ENCODE data around the gene CTNNBIP1. TPM values are rescaled to one million over a fixed set of nuclear protein-coding genes. Genes with fewer than 3 reads are reported as not detected.

The CTNNBIP1 gene
- total RNA-seq, 2 donors from 2014 or later, result 16.3 to 21.6 TPM

- H3K27ac Mint-ChIP-seq, result peak overlapping the region; percentile 22
- H3K36me3 Mint-ChIP-seq (ENCODE audit: insufficient read depth in 2 of 2), result no peaks in the 10 kb centered on the region
- no peaks in the 10 kb centered on the region for H3K9me3 Mint-ChIP-seq
- no peaks in the 10 kb centered on the region for H3K27me3 Mint-ChIP-seq (ENCODE audit: low read depth)
- ATAC-seq (replicated peaks in 1 of 2) (peak; percentile 70 to 76), DNase-seq (peak; percentile 24 to 26)
- H3K4me1 Mint-ChIP-seq (ENCODE audit: low read depth), result peaks cover 19% of the 10 kb centered on the region
- H3K4me3 Mint-ChIP-seq, result peak overlapping the region; percentile 4 to 5
Observed at GRCh38 chr1:9882296-9882944, 27.6 kb downstream of the CTNNBIP1 start.

GRCh38 chr1:9881838-9882249 is 28.2 kb downstream of the CTNNBIP1 start:
- peaks cover 19% of the 10 kb centered on the region for H3K4me1 Mint-ChIP-seq (ENCODE audit: low read depth)
- peak overlapping the region in 1 of 2 donors; percentile 5 for H3K4me3 Mint-ChIP-seq
- H3K27me3 Mint-ChIP-seq (ENCODE audit: low read depth), result no peaks in the 10 kb centered on the region
- H3K36me3 Mint-ChIP-seq (ENCODE audit: insufficient read depth in 2 of 2), result no peaks in the 10 kb centered on the region
- DNase-seq (no peak), ATAC-seq (replicated peaks in 1 of 2) (peak; percentile 25 to 36)
- peak overlapping the region; percentile 64 for H3K27ac Mint-ChIP-seq
- no peaks in the 10 kb centered on the region for H3K9me3 Mint-ChIP-seq

GRCh38 chr1:9878404-9878803 is 31.7 kb downstream of the CTNNBIP1 start:
- Mint-ChIP-seq H3K4me3 (no peak overlapping the region), H3K9me3 (no peaks in the 10 kb centered on the region), H3K27ac (no peak overlapping the region), H3K36me3 (ENCODE audit: insufficient read depth in 2 of 2) (no peaks in the 10 kb centered on the region), H3K4me1 (ENCODE audit: low read depth) (peaks cover 26% of the 10 kb centered on the region), H3K27me3 (ENCODE audit: low read depth) (no peaks in the 10 kb centered on the region)
- ATAC-seq (replicated peaks in 1 of 2) (no peak), DNase-seq (no peak)

GRCh38 chr1:9877962-9878361 is 32.1 kb downstream of the CTNNBIP1 start:
- H3K27ac Mint-ChIP-seq, result no peak overlapping the region
- H3K4me3 Mint-ChIP-seq, result no peak overlapping the region
- H3K9me3 Mint-ChIP-seq, result no peaks in the 10 kb centered on the region
- ATAC-seq (replicated peaks in 1 of 2), result no peak
- DNase-seq, result no peak
- peaks cover 24% of the 10 kb centered on the region for H3K4me1 Mint-ChIP-seq (ENCODE audit: low read depth)
- H3K36me3 Mint-ChIP-seq (ENCODE audit: insufficient read depth in 2 of 2), result no peaks in the 10 kb centered on the region
- no peaks in the 10 kb centered on the region for H3K27me3 Mint-ChIP-seq (ENCODE audit: low read depth)

GRCh38 chr1:9875636-9876000 is 34.5 kb downstream of the CTNNBIP1 start:
- no peaks in the 10 kb centered on the region for H3K9me3 Mint-ChIP-seq
- ATAC-seq (replicated peaks in 1 of 2), result no peak

GRCh38 chr1:9874959-9875635 is 35.0 kb downstream of the CTNNBIP1 start:
- Mint-ChIP-seq H3K27ac (no peak overlapping the region), H3K4me1 (ENCODE audit: low read depth) (peaks cover 7% of the 10 kb centered on the region), H3K36me3 (ENCODE audit: insufficient read depth in 2 of 2) (no peaks in the 10 kb centered on the region), H3K27me3 (ENCODE audit: low read depth) (no peaks in the 10 kb centered on the region), H3K9me3 (no peaks in the 10 kb centered on the region), H3K4me3 (peak overlapping the region in 1 of 2 donors; percentile 39)
- DNase-seq (peak; percentile 74 to 79), ATAC-seq (replicated peaks in 1 of 2) (peak; percentile 91 to 93)

More at GRCh38 chr1:9875636-9876000, 34.5 kb downstream of the CTNNBIP1 start:
- Mint-ChIP-seq H3K27me3 (ENCODE audit: low read depth) (no peaks in the 10 kb centered on the region), H3K4me3 (no peak overlapping the region), H3K27ac (no peak overlapping the region), H3K4me1 (ENCODE audit: low read depth) (peaks cover 7% of the 10 kb centered on the region), H3K36me3 (ENCODE audit: insufficient read depth in 2 of 2) (no peaks in the 10 kb centered on the region)
- DNase-seq, result no peak

- Mint-ChIP-seq H3K36me3 (ENCODE audit: insufficient read depth in 2 of 2) (no peaks in the 10 kb centered on the region), H3K27me3 (ENCODE audit: low read depth) (no peaks in the 10 kb centered on the region), H3K4me1 (ENCODE audit: low read depth) (peaks cover 7% of the 10 kb centered on the region), H3K4me3 (no peak overlapping the region), H3K27ac (no peak overlapping the region), H3K9me3 (no peaks in the 10 kb centered on the region)
- ATAC-seq (replicated peaks in 1 of 2) (peak; percentile 10 to 11), DNase-seq (no peak)
Observed at GRCh38 chr1:9874412-9874811, 35.7 kb downstream of the CTNNBIP1 start.

GRCh38 chr1:9873992-9874391 is 36.1 kb downstream of the CTNNBIP1 start:
- Mint-ChIP-seq H3K4me3 (no peak overlapping the region), H3K4me1 (ENCODE audit: low read depth) (peaks cover 7% of the 10 kb centered on the region), H3K36me3 (ENCODE audit: insufficient read depth in 2 of 2) (no peaks in the 10 kb centered on the region), H3K9me3 (no peaks in the 10 kb centered on the region), H3K27me3 (ENCODE audit: low read depth) (no peaks in the 10 kb centered on the region), H3K27ac (no peak overlapping the region)
- no peak for DNase-seq
- ATAC-seq (replicated peaks in 1 of 2), result no peak

GRCh38 chr1:9873385-9873784 is 36.7 kb downstream of the CTNNBIP1 start:
- Mint-ChIP-seq H3K27ac (no peak overlapping the region), H3K27me3 (ENCODE audit: low read depth) (no peaks in the 10 kb centered on the region), H3K4me3 (no peak overlapping the region), H3K9me3 (no peaks in the 10 kb centered on the region), H3K4me1 (ENCODE audit: low read depth) (peaks cover 7% of the 10 kb centered on the region), H3K36me3 (ENCODE audit: insufficient read depth in 2 of 2) (no peaks in the 10 kb centered on the region)
- DNase-seq (no peak), ATAC-seq (replicated peaks in 1 of 2) (no peak)

- ATAC-seq (replicated peaks in 1 of 2) (no peak), DNase-seq (no peak)
- no peak overlapping the region for H3K27ac Mint-ChIP-seq
- H3K9me3 Mint-ChIP-seq, result no peaks in the 10 kb centered on the region
- H3K36me3 Mint-ChIP-seq (ENCODE audit: insufficient read depth in 2 of 2), result no peaks in the 10 kb centered on the region
- no peaks in the 10 kb centered on the region for H3K27me3 Mint-ChIP-seq (ENCODE audit: low read depth)
- H3K4me3 Mint-ChIP-seq, result no peak overlapping the region
- H3K4me1 Mint-ChIP-seq (ENCODE audit: low read depth), result peaks cover 7% of the 10 kb centered on the region
Observed at GRCh38 chr1:9872430-9873165, 37.5 kb downstream of the CTNNBIP1 start.

GRCh38 chr1:9871707-9872425 is 38.2 kb downstream of the CTNNBIP1 start:
- Mint-ChIP-seq H3K36me3 (ENCODE audit: insufficient read depth in 2 of 2) (no peaks in the 10 kb centered on the region), H3K9me3 (no peaks in the 10 kb centered on the region), H3K27me3 (ENCODE audit: low read depth) (no peaks in the 10 kb centered on the region), H3K4me3 (no peak overlapping the region), H3K27ac (no peak overlapping the region), H3K4me1 (ENCODE audit: low read depth) (peaks cover 7% of the 10 kb centered on the region)
- ATAC-seq (replicated peaks in 1 of 2) (no peak), DNase-seq (no peak)

- ATAC-seq (replicated peaks in 1 of 2) (no peak), DNase-seq (no peak)
- no peak overlapping the region for H3K4me3 Mint-ChIP-seq
- H3K27ac Mint-ChIP-seq, result no peak overlapping the region
- no peaks in the 10 kb centered on the region for H3K36me3 Mint-ChIP-seq (ENCODE audit: insufficient read depth in 2 of 2)
- H3K9me3 Mint-ChIP-seq, result no peaks in the 10 kb centered on the region
- H3K4me1 Mint-ChIP-seq (ENCODE audit: low read depth), result peaks cover 7% of the 10 kb centered on the region
- H3K27me3 Mint-ChIP-seq (ENCODE audit: low read depth), result no peaks in the 10 kb centered on the region
Observed at GRCh38 chr1:9871021-9871420, 39.0 kb downstream of the CTNNBIP1 start.

- Mint-ChIP-seq H3K27ac (no peak overlapping the region), H3K4me1 (ENCODE audit: low read depth) (peaks cover 7% of the 10 kb centered on the region), H3K27me3 (ENCODE audit: low read depth) (no peaks in the 10 kb centered on the region), H3K4me3 (no peak overlapping the region), H3K36me3 (ENCODE audit: insufficient read depth in 2 of 2) (no peaks in the 10 kb centered on the region), H3K9me3 (no peaks in the 10 kb centered on the region)
- ATAC-seq (replicated peaks in 1 of 2), result no peak
- DNase-seq, result no peak
Observed at GRCh38 chr1:9870572-9870971, 39.5 kb downstream of the CTNNBIP1 start.

Measured in activated T-cell treated with anti-CD3 and anti-CD28 coated beads, Interleukin-2, amount 50 U/mL, for 72 hours (primary cell).